ENCODE results near the gene IRX2. TPM values are rescaled to one million over a fixed set of nuclear protein-coding genes. Genes with fewer than 3 reads are reported as not detected.
A peak's percentile ranks its signal among the peaks of the same experiment; 100 is the strongest.

Gene IRX2
- total RNA-seq, 1 donor from 2014 or later = 0.20 TPM

DNA sequence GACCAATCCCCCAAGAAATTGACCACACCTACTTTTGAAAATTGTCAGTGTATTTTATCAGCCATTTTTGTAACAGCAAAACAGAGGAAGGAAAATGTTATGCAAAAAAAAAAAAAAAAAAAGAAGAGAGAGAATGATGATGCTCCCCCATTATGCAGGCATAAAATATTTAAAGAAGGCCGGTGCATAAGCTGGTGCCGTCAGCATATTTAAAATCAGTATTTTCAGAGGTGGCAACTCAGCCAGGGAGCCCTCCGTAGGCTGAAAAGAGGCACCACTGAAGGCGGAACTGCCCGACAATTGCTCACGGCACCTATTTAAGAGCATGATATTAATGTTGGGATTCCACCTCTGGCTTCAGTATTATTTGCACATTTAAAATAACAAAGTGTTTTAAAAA, 33.4 kb downstream of the IRX2 start:
- DNase-seq (ENCODE audit: low read depth in 2 of 2) = no peak

DNA sequence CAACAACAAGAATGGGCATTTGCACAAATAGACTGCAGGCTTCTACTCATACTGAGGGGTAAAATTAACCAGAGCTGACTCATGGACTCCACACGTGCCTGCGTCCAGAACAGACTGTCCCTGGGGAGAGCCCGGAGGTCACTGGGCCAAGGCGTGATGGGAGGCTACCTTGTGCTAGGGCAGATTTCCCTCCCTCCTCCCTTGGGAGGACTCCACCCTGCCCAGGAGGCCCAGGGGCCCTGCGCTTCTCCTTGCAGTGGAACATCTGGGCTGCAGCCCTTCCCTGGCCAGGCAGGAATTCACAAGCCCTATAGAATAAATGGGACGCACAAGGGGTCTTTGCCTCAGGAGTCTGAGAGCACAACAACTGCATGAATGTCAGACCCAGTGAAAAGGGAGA, 35.6 kb downstream of the IRX2 start:
- no peak for DNase-seq (ENCODE audit: low read depth in 2 of 2)

DNA sequence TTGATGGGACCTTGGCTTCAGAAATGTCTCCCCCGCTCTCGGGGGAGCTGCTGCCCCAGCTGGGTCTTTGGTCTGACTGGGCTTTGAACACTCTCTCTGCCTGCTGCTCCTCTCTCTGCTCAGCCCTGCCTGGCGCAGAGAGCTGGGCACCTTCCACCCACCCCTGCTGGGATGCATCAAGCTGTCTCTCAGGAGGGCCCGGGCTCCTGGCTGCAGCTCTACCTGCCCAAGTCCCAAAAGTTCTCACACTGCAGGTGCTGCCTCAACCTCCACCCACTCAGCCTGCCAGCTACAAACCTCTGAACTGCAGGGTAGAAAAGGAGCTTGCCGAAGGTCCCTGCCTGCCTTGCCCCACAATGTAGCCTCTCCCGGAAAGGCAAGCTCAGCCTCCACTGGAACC, 36.7 kb downstream of the IRX2 start:
- DNase-seq (ENCODE audit: low read depth in 2 of 2) = no peak

DNA sequence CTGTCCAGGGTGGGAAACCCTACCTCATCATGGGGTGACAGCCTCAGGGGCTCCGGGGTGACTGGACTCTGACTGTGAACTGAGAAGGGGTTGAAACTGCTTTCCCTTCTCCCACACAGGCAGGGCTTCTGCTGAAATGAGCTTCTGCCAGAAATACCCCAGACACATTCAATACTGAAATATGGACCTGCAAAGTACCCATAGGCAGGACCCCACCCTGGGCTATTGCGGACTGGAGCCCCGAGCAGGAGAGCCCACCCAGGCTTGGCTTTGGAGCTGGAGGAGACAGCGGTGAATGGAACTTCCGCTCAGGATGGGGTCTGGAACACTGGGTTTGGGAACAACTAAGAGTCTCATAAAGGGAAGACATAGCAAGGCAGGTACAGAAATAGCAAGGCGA, 37.5 kb downstream of the IRX2 start:
- no peak for DNase-seq (ENCODE audit: low read depth in 2 of 2)

DNA sequence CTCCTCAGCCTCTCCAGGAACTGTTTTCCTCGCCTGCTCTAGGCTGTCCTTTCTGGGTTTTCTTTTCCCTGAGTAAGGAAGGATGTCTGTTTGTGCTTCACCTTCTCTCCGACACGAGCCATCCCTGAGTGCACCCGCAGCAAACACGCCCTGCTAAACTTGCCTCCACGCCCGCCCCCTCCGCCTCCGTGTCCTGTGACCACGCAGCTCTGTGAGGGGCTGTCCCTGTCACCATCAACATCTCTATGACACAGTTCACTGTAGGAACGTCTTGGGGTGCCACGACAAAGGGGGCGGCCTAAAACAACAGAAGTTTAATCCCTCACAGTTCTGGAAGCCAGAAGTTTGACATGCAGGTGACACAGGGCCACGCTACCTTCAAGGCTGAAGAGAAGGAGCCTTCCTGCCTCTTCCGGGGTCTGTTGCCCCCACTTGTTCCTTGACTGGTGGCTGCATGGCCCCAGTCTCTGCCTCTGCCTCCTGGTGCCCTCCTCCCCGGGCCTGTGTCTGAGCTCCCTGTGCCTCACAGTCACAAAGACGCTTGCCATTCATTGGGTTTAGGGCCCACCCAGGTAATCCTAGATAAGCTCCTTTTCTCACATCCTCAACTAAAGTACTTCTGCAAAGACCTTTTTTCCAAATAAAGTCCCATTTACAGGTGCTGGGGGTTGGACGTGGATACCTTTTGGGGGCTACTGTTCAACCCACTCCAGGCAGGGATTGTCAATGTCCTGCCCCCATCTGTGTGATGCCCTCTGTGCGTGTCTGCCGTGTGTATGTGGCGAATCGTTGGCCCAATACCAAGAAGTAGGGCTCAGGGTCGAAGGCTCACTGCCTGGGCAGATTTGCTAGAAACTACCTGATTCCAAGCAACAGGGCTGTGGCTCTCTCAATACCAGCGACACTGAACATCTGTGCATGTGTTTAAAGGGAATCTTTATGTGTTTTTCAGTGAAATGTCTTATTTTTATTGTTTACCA, 39.7 kb downstream of the IRX2 start:
- no peak for DNase-seq (ENCODE audit: low read depth in 2 of 2)

DNA sequence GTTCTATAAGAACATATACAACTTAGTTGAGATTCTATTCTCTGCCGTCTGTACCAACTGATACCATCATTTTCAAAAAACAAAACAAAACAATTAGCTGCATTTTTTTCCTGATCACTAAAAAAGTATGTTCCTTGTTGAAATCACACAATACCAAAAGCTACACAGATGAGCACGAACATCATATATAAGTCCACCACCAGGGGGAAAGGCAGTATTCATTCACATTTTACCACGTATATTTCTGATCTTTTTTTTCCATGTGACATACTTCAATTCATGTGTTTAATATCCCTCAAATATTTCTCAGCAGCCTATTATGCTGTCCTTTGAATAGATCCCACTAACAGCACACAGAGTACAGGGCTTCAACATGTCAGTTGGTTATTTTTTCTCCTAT, 40.6 kb downstream of the IRX2 start:
- DNase-seq (ENCODE audit: low read depth in 2 of 2) = peak in 1 of 2 donors; percentile 7

DNA sequence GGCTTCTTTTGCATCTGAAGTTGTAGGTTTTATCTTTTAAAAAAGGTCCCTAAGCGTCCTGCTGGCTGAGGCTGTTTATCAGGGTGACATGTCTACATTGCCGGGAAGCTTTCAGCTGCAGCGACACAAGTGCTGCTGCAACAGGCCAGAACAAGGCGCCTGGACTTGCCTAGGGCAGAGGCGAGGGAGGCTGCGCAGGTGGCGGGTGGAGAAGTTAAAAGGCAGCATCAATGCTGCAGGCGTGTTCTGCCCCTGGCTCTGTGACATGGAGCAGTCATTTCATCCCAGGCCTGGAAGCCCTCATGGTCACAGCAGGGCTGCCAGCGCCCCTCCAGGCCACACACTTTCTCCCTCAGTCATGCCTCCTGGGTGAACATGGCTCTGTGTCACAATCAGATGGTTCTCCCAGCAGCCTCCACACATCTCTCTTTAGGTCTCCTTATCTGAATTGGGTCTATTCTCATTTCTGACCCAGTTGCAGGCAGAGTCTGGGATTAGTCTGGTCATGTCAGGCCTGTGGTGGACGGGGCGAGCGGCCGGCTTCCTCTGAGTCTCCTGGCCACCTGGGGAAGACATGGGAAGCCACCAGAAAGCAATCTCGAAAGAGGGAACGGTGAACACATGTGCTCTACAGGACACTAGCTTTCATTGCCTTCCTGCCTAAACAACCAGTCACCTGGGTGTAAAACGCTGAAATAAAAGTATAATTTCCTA, 41.3 kb downstream of the IRX2 start:
- DNase-seq (ENCODE audit: low read depth in 2 of 2) = no peak

DNA sequence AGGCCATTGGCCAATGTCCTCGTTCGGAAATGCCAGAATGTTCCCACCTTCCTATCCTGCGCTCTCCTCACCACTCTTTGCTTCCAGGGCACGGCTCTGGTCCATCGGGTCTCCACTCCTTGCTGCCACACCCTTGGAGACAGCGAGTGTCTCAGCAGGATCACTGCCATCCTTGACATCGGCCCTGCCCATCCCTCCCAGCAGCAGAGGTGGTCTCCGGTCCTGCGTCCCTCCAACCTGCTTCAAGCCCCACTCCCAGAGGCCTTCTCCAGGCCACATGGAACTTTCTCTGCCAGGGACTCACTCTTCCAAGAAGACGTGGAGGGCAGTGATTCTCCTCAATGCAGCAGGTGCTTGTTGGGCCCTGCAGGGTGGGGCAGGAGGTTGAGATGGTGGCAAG, 42.7 kb downstream of the IRX2 start:
- DNase-seq (ENCODE audit: low read depth in 2 of 2) = no peak

DNA sequence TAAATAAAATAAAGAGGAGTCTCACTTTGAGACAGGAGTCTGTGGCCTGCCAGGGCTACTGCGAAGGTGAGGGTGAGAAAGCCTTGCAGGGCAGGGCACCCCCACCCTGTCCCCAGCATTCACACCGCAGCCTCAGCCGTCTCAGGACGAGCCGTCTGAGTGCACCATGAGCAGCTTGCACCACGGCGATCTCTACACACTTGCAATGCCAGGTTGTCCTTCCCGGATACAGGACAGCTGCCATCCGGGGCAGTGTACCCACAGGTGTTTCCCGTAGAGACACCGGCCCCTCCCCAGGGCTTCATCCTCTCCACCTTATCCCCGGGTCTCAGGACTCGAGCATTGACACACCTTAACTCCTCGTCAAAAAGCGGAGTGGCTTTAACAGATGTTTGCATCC, 43.3 kb downstream of the IRX2 start:
- DNase-seq (ENCODE audit: low read depth in 2 of 2) = no peak

DNA sequence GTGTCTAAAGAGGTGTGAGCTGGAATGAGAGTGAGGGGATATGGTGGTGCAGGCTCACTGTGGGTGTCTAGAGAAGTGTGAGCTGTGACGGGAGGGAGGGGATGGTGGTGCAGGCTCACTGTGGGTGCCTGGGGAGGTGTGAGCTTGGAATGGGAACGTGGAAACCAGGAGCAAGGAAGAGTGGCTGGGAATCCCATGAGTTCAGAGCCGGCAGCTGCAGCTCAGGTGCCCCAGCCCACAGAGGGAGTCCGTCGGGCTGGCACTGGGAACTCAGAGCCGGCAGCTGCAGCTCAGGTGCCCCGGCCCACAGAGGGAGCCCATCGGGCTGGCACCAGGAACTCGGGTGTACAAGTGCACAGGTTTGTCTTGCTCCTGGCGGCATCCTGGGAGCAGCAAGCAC, 45.6 kb downstream of the IRX2 start:
- no peak for DNase-seq (ENCODE audit: low read depth in 2 of 2)

DNA sequence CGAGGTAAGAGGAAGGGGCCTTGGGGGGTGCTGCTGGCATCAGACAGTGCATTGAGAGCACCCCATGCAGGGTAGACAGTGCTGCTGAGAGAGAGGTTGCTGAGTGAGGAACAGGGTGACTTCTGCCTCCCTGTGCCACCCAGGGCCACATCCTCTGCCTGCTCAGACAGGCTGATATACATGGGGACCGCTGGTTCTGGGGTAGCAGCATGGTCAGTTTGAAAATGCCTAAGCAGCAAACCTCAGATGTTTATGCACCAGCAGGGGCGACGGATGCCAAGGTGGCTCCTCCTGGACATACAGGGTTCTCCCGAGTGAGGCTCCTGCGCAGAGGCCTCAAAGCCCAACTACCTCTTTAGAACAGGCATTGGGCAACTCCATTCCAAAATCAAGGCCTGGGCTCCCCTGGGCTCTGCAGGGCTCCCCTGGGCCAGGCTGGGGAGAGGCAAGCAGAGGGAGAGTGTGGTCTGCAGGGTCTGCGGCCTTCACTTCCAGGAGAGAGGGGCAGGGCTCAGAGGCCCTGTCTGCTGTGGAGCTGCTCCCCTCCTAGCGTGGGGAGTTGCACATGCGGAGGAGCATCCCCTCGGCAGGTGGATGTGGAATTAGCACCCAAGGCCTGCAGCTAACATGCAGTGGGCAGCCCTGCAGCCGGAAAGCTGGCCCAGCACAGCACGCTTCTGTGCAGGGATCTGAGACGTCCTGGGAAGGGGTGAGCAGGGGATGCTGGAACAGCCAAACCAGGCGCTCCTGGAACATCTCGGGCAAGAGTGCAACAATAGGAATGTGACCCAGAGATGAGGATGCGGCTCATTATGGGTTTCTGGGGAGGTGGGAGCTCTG, 46.5 kb downstream of the IRX2 start:
- no peak for DNase-seq (ENCODE audit: low read depth in 2 of 2)

DNA sequence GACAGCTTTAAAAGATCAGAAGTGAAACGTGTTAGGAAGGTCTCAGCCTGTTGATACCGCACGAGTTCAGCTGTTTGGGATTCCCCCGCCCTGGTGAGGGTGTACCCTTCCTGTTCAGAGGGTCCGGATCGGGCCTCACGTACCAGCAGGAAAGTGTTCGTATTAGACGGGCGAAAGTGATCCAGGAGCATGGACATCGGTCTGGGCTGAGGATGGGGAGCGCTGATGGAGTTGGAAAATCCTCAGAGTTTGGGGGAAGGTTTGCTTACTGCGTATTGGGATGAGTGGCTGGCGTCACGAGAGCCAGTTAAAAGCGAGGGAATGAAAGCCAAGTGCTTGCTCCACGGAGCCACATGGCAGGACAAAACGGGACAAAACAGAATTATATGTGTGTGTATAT, 47.4 kb downstream of the IRX2 start:
- DNase-seq (ENCODE audit: low read depth in 2 of 2) = no peak

DNA sequence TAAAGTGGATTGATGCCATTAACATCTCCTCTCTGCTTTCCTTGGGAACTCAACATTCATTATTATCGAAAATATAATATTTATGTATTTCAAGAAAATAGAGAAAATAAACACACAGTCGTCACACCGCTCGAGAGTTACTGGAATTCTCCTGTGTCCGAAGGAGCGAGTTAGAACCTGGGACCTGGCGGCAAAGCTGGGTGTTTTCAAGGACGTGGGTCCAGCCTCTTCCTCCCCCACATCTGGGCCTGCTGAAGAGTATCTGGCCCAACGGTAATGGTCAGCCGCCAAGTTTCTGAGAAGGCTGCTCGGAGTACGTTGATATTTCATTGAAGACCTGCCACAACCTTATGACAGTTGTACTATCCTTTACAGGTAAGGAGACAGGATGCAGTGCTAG, 47.9 kb downstream of the IRX2 start:
- DNase-seq (ENCODE audit: low read depth in 2 of 2) = no peak

DNA sequence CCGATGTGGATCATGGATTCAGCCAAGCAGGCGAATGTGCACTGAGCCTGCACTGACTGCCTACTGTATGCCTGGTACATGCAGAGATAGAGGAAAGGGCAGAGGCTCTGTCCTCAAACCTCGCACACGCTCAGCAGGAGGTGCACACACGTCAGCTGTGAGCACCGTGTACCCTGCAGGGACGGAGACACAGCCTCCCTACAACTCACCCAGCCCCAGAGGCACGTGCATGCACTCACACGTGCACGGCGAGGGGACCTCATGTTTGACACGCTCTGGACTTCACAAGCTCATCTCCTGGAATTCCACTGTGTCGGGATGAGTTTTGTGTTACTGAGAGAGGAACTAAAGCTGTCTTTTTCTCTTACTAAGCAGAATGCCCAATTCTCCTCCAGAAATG, 48.4 kb downstream of the IRX2 start:
- no peak for DNase-seq (ENCODE audit: low read depth in 2 of 2)

DNA sequence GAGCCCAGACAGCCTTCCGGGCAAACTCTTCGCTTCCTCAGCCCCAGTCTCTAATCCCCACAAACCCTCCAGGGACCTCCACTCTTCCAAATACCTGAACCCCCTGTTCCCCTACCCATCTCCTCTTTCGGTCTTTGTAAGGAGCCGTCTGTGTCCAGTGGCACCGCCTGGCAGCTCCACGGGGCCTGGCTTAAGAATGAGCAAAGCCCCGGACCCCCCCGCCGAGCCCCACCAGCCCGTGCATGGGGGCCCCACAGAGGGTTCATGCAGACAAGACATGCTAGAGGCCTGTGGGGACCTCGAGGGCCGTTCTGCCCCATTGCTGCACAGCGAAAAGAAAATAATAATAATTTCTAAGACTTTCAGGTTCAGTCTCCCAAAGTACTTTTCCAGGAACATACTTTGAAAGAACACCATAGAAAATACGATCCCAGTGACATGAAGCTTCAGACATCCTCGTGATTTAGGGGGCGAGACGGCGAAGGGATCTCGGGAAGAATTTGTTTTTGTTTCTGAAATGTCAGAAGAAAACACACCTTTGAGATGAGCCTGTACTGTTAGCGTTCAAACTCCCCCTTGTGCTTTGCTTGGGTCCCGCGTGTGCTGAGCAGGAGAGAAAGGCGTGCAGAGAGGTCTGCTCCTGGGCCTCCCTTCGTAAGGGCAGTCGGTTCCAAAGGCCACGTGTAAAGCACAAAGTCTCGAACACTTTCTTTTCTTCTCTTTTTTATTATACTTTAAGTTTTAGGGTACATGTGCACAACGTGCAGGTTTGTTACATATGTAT, 49.2 kb downstream of the IRX2 start:
- no peak for DNase-seq (ENCODE audit: low read depth in 2 of 2)

DNA sequence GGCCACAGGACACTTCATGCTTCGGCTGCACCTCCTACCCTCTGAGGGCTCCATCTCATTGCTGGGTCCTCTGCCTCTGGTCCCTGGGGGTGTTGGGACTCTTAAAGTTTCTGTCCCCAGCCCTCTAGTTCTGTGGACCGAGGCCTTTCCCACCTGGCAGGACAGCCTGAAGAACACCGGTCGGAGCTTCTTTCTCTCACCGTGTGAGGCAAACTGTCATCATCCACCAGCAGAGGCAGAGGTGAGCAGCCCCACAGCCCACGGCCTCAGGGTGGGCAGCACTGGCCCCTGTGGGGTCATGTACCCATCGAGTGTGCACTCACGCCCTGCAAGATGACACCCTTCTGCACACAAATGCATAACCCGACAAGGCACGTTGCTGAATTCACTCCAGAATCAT, 49.9 kb downstream of the IRX2 start:
- DNase-seq (ENCODE audit: low read depth in 2 of 2) = no peak

DNA sequence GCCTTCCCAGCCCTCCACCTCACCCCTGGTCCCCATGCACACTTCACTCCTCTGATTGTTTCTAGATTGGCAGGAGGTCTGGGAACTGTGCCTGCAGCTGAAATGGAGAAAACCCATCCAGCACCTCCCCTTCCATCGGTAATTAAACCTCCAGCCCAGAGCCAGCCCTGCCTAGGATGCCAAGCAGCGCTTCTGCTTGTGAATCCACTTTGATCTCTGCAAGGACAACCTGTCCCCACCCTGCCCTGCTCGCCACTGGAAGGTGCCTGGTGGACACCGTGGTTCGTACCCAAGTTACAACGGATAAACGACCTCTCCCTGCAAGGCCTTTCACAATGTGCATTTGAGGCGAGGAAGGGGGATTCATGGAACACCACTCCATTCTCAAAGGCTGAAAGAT, 50.6 kb downstream of the IRX2 start:
- DNase-seq (ENCODE audit: low read depth in 2 of 2) = no peak

DNA sequence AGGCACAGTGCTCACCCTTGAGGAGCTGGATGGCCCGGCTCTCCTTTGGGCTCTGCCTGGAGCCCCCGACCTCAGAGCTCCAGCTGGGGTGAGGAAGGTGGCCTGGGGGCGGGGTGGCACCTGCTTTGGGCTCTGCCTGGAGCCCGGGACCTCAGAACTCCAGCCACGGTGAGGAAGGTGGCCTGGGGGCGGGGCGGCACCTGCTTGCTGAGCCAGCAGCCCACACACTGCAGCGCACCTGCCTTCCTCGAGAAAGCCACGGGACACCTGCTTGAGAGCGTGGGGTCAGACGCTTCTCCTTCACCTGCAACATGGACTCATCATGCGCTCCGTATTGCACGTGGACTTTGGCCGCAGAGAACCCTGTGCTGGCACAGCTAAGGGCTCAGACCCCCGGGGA, 51.8 kb downstream of the IRX2 start:
- DNase-seq (ENCODE audit: low read depth in 2 of 2) = no peak

DNA sequence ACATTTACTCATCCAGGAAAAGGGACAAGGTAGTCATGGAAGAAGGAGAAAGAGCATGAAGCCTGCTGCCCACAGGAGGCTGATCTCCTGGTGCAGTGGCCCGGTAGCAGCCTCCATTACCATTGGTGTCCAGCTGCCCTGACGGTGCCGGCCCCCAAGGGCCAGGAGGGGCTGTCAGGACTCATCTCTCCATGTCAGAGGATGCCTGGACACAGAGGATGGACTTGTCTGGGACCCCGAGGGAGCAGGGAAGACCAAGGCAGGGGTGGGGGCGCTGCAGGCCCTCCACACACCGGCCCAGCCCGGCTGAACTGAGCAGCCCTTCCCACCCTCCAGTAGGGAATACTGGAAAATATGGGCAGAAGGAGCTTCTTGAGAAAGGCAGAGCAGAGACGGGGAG, 52.2 kb downstream of the IRX2 start:
- no peak for DNase-seq (ENCODE audit: low read depth in 2 of 2)

DNA sequence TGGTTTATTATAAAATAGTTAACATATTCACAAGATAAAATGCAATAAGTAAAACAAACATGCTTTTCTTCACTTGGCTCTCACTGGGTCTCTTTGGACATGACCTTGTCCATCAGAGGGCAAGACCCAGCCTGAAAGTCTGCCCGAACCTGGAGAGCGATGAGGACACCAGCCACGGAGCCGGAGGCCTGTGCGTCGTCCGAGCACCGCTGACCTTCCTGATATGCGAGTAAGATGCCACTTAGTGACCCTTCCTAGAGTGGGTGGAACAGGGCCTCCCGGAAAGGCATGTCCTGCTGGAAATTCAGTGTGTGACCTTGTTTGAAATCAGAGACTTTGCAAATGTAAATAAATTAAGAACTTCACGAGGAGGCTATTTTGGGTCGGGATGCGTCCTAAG, 52.9 kb downstream of the IRX2 start:
- no peak for DNase-seq (ENCODE audit: low read depth in 2 of 2)

Measured in lung microvascular endothelial cell (primary cell).